GM23338 (cell line): ENCODE data around the gene CNTNAP4. TPM values are rescaled to one million over a fixed set of nuclear protein-coding genes. Genes with fewer than 3 reads are reported as not detected.

Experiments used
- ATAC-seq: fragments of 200-7000 bp; cut with Tn5 transposase; 3 replicates; pipeline ENCODE4 v1.9.1; 2020
- DNase-seq: peaks from one replicate; pipeline ENCODE4 v3.0.0-alpha.2; 2015; ENCODE audit warnings: low spot score
- H2AFZ ChIP-seq: fragments of 200-600 bp; sonication (generic); 2 replicates; pipeline ENCODE4 v1.8.0; 2016; ENCODE audit warnings: antibody characterized with exemption, mild to moderate bottlenecking, moderate library complexity
- H3F3A ChIP-seq: fragments of 200-600 bp; sonication (generic); replicated peaks from 2 replicates; pipeline ENCODE4 v1.8.0; 2017; ENCODE audit warnings: antibody characterized with exemption, mixed run types, low read depth
- H3K27ac ChIP-seq: fragments of 200-600 bp; sonication (generic); 2 replicates; pipeline ENCODE4 v1.6.1; 2016; ENCODE audit warnings: low read depth
- H3K27me3 ChIP-seq: fragments of 200-600 bp; sonication (generic); 2 replicates; pipeline ENCODE4 v1.8.0; 2016; ENCODE audit warnings: mild to moderate bottlenecking, mixed run types, moderate library complexity; ENCODE audit not compliant: insufficient read depth
- H3K36me3 ChIP-seq: fragments of 200-600 bp; sonication (generic); 2 replicates; pipeline ENCODE4 v1.8.0; 2016; ENCODE audit warnings: mild to moderate bottlenecking; ENCODE audit not compliant: insufficient read depth
- H3K4me1 ChIP-seq: fragments of 200-600 bp; sonication (generic); 2 replicates; pipeline ENCODE4 v1.8.0; 2016; ENCODE audit warnings: mild to moderate bottlenecking, moderate library complexity; ENCODE audit not compliant: insufficient read depth
- H3K4me2 ChIP-seq: fragments of 200-600 bp; sonication (generic); 2 replicates; pipeline ENCODE4 v1.7.1; 2017; ENCODE audit warnings: mixed run types
- H3K4me3 ChIP-seq: fragments of 200-600 bp; sonication (generic); 2 replicates; pipeline ENCODE4 v1.6.1; 2016; ENCODE audit warnings: mixed run types
- H3K79me2 ChIP-seq: fragments of 200-600 bp; sonication (generic); replicated peaks from 2 replicates; pipeline ENCODE4 v1.8.0; 2017; ENCODE audit warnings: mild to moderate bottlenecking; ENCODE audit not compliant: insufficient read depth
- H3K9me2 ChIP-seq: fragments of 200-600 bp; sonication (generic); 2 replicates; pipeline ENCODE4 v1.8.0; 2017; ENCODE audit not compliant: insufficient read depth
- H4K20me1 ChIP-seq: fragments of 200-600 bp; sonication (generic); replicated peaks from 2 replicates; pipeline ENCODE4 v1.8.0; 2017; ENCODE audit warnings: mild to moderate bottlenecking; ENCODE audit not compliant: insufficient read depth
- H3K27ac Mint-ChIP-seq: 2 replicates; pipeline ENCODE4 v1.8.0; 2020; ENCODE audit warnings: inconsistent platforms, mild to moderate bottlenecking, moderate library complexity, mixed read lengths
- H3K27me3 Mint-ChIP-seq: 3 replicates; pipeline ENCODE4 v1.8.0; 2022; ENCODE audit warnings: low read depth, mild to moderate bottlenecking, moderate library complexity, mixed read lengths, inconsistent platforms; ENCODE audit not compliant: insufficient read depth, poor library complexity
- H3K36me3 Mint-ChIP-seq: 3 replicates; pipeline ENCODE4 v1.8.0; 2021; ENCODE audit warnings: low read depth, mild to moderate bottlenecking, inconsistent platforms, moderate library complexity, mixed read lengths
- H3K4me1 Mint-ChIP-seq: 3 replicates; pipeline ENCODE4 v1.8.0; 2020; ENCODE audit warnings: mild to moderate bottlenecking, inconsistent platforms, mixed read lengths
- H3K4me3 Mint-ChIP-seq: 3 replicates; pipeline ENCODE4 v1.8.0; 2021; ENCODE audit warnings: moderate library complexity, mild to moderate bottlenecking, inconsistent platforms, mixed read lengths
- H3K9me3 Mint-ChIP-seq: 3 replicates; pipeline ENCODE4 v1.8.0; 2020; ENCODE audit warnings: moderate library complexity, mild to moderate bottlenecking, inconsistent platforms, mixed read lengths
- CREB1 ChIP-seq: fragments of 250-450 bp; sonication (Bioruptor Pico); IDR thresholded peaks from 2 replicates; pipeline ENCODE4 v1.5.0; 2020; ENCODE audit warnings: low read depth, mild to moderate bottlenecking, moderate library complexity
- CTCF ChIP-seq, 2 experiments: fragments of 200-600 bp in 1 of 2; sonication (generic) in 1 of 2; conservative IDR thresholded peaks; 2 replicates each; pipeline versions ENCODE4 v1.5.1 to v1.6.1; 2016 to 2017; ENCODE audit warnings: antibody characterized with exemption in 2 of 2, low read depth in 2 of 2, mild to moderate bottlenecking in 2 of 2, moderate library complexity in 1 of 2
- ETS1 ChIP-seq: IDR thresholded peaks from 2 replicates; pipeline ENCODE4 v1.6.1; 2016; ENCODE audit warnings: antibody characterized with exemption
- EZH2 ChIP-seq: fragments of 200-600 bp; sonication (generic); IDR thresholded peaks from one replicate; pipeline ENCODE4 v1.8.0; 2017; ENCODE audit warnings: antibody characterized with exemption, mild to moderate bottlenecking, low read depth; ENCODE audit not compliant: unreplicated experiment
- EZH2phosphoT487 ChIP-seq: fragments of 200-600 bp; sonication (generic); IDR thresholded peaks from one replicate; pipeline ENCODE4 v1.8.1; 2018; ENCODE audit warnings: antibody characterized with exemption; ENCODE audit not compliant: unreplicated experiment
- JUNB ChIP-seq: IDR thresholded peaks from one replicate; pipeline ENCODE4 v1.6.1; 2016; ENCODE audit warnings: antibody characterized with exemption; ENCODE audit not compliant: unreplicated experiment
- NANOG ChIP-seq: IDR thresholded peaks from 2 replicates; pipeline ENCODE4 v1.6.1; 2016; ENCODE audit warnings: antibody characterized with exemption, borderline replicate concordance
- POLR2AphosphoS5 ChIP-seq: IDR thresholded peaks from 2 replicates; pipeline ENCODE4 v1.6.1; 2016; ENCODE audit warnings: antibody characterized with exemption, low read depth
- REST ChIP-seq: IDR thresholded peaks from one replicate; pipeline ENCODE4 v1.6.1; 2018; ENCODE audit warnings: antibody characterized with exemption; ENCODE audit not compliant: unreplicated experiment
- STAT1 ChIP-seq: IDR thresholded peaks from one replicate; pipeline ENCODE4 v1.6.1; 2016; ENCODE audit warnings: antibody characterized with exemption; ENCODE audit not compliant: unreplicated experiment
- ZNF114 ChIP-seq: fragments of 250-450 bp; sonication (Bioruptor Pico); IDR thresholded peaks from 2 replicates; pipeline ENCODE4 v1.5.0; 2020; ENCODE audit warnings: mild to moderate bottlenecking, moderate library complexity
- ZNF331 ChIP-seq: fragments of 250-450 bp; sonication (Bioruptor Pico); IDR thresholded peaks from 2 replicates; pipeline ENCODE4 v1.5.0; 2020; ENCODE audit warnings: low read depth, mild to moderate bottlenecking, moderate library complexity
- polyA plus RNA-seq: library from polyadenylated mRNA; unstranded; fragments of >200 nt; fragmentation: Nextera tagmentation; extraction: Ambion mirVana; gene quantifications from 2 replicates; pipeline ENCODE4 v1.2.1, GENCODE V29; 2016
- total RNA-seq: library from RNA; depleted of rRNA; stranded (reverse); fragments of >200 nt; shearing (Covaris generic); gene quantifications from 2 replicates; pipeline ENCODE4 v1.2.3, GENCODE V29; 2014

The CNTNAP4 gene
- total and polyA plus RNA-seq, 2 experiments from 2014 or later: not detected

- H2AFZ ChIP-seq: no peak overlapping the region
- Mint-ChIP-seq H3K4me1 (no peaks in the 10 kb centered on the region), H3K9me3 (peaks cover 86% of the 10 kb centered on the region), H3K27me3 (no peaks in the 10 kb centered on the region), H3K36me3 (peaks cover under 1% of the 10 kb centered on the region; the same call in 1 of the 3 replicates), H3K27ac (no peak overlapping the region), H3K4me3 (no peak overlapping the region)
- peaks cover 7% of the 10 kb centered on the region; the same call in 1 of the 2 replicates for H3K4me1 ChIP-seq
- H3K4me2 ChIP-seq: no peak overlapping the region
- no peaks in the 10 kb centered on the region for H3K36me3 ChIP-seq
- H3K79me2 ChIP-seq: no peaks in the 10 kb centered on the region
- no peaks in the 10 kb centered on the region for H3F3A ChIP-seq
- H3K9me2 ChIP-seq: no peaks in the 10 kb centered on the region
- H4K20me1 ChIP-seq: no peaks in the 10 kb centered on the region
- TF ChIP-seq EZH2: no peak
- TF ChIP-seq JUNB: no peak
- DNase-seq: no peak
- no peak for ATAC-seq
- H3K4me3 ChIP-seq: no peak overlapping the region
- H3K27ac ChIP-seq: no peak overlapping the region
- no peaks in the 10 kb centered on the region for H3K27me3 ChIP-seq
Observed at GRCh38 chr16:76486740-76487139, 209.5 kb downstream of the CNTNAP4 start.

GRCh38 chr16:76487411-76488064, 210.3 kb downstream of the CNTNAP4 start:
- H3K27me3 ChIP-seq: no peaks in the 10 kb centered on the region
- peak; percentile 11 for DNase-seq
- H3K9me2 ChIP-seq: no peaks in the 10 kb centered on the region
- H2AFZ ChIP-seq: no peak overlapping the region
- peak; percentile 41; the same call in 2 of the 3 replicates for ATAC-seq
- no peak overlapping the region for H3K27ac Mint-ChIP-seq
- no peaks in the 10 kb centered on the region for H3K4me1 Mint-ChIP-seq
- no peak overlapping the region for H3K4me2 ChIP-seq
- H3K4me3 ChIP-seq: no peak overlapping the region
- peaks cover 89% of the 10 kb centered on the region for H3K9me3 Mint-ChIP-seq
- H3K79me2 ChIP-seq: no peaks in the 10 kb centered on the region
- peaks cover 7% of the 10 kb centered on the region; the same call in 1 of the 2 replicates for H3K4me1 ChIP-seq
- peaks cover 3% of the 10 kb centered on the region; the same call in 1 of the 3 replicates for H3K36me3 Mint-ChIP-seq
- no peaks in the 10 kb centered on the region for H4K20me1 ChIP-seq
- H3K27ac ChIP-seq: no peak overlapping the region
- no peak overlapping the region for H3K4me3 Mint-ChIP-seq
- no peaks in the 10 kb centered on the region for H3K27me3 Mint-ChIP-seq
- H3K36me3 ChIP-seq: no peaks in the 10 kb centered on the region
- no peaks in the 10 kb centered on the region for H3F3A ChIP-seq
- TF ChIP-seq EZH2 (no peak), JUNB (no peak), NANOG (no peak), CREB1 (CRISPR knock-in tag) (no peak), POLR2AphosphoS5 (no peak), STAT1 (no peak), ETS1 (no peak), REST (no peak), CTCF (conservative IDR thresholded peaks at IDR 0.05; ENCODE audit: low read depth in 2 of 2) (no peak), EZH2phosphoT487 (no peak), ZNF331 (no peak), ZNF114 (CRISPR knock-in tag) (no peak)
